GM12865 (cell line): ENCODE measurements around the gene ACIN1.

Experiments
- DNase-seq: peaks from one replicate; pipeline ENCODE4 v3.0.0; 2010; ENCODE audit warnings: low read depth
- H3K4me3 ChIP-seq: 2 replicates; pipeline ENCODE4 v1.5.1; 2011; ENCODE audit warnings: mild to moderate bottlenecking, low read depth, low read length, control low read depth
- TF ChIP-seq, protein P1 (sequence below): IDR thresholded peaks from 2 replicates; pipeline ENCODE4 v1.5.1; 2011; ENCODE audit warnings: low read length, control low read depth, low read depth, inconsistent platforms; ENCODE audit not compliant: insufficient read depth; ENCODE audit errors: missing control alignments

ACIN1 gene

DNA sequence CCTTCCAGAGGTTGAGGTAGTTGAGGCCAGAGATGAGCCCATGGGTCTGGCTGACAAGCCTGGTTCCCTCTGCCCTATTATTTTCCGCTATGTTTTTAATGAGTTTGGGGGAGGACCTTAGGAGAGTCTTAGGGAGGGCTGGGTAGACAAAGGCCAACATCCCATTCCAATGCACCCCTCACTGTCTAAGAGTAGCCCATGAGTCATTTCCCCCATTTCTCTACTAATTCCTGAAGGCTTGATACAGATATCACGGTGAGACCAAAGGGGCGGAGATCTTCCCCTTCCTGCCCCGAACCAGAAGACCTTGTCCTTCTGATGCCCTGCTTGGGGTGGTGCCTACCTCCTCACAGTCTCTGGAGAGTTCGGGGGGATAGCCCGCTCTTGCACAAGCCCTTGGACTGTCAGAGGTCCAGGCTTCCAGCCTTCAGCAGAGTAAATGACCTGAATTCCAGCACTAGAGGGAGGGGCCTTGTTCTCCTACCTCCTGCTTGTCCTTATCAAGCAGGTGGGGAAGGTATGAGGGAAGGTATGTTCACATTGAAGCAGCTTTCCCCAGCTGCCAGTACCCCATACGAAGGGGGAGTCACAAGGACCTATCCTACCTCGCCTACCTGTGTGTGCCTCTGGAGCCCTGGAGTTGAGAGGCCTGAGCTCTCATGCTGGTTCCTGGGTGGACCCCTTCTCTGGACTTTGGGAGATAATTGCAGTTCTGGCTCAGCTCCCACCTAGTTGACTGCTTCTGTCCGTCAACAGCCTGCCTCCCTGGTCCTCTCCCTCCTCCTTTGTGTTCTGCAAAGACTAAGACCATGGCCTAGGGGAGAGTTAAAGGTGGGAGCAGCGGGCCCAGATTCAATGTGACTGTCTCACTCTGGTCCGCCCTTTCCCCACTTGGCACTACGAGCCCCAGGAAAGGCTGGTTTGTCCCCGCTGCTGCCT lies 49.2 kb downstream of the ACIN1 start:
- no peak for DNase-seq
- H3K4me3 ChIP-seq, result no peak overlapping the region
- TF ChIP-seq, protein P1, sequence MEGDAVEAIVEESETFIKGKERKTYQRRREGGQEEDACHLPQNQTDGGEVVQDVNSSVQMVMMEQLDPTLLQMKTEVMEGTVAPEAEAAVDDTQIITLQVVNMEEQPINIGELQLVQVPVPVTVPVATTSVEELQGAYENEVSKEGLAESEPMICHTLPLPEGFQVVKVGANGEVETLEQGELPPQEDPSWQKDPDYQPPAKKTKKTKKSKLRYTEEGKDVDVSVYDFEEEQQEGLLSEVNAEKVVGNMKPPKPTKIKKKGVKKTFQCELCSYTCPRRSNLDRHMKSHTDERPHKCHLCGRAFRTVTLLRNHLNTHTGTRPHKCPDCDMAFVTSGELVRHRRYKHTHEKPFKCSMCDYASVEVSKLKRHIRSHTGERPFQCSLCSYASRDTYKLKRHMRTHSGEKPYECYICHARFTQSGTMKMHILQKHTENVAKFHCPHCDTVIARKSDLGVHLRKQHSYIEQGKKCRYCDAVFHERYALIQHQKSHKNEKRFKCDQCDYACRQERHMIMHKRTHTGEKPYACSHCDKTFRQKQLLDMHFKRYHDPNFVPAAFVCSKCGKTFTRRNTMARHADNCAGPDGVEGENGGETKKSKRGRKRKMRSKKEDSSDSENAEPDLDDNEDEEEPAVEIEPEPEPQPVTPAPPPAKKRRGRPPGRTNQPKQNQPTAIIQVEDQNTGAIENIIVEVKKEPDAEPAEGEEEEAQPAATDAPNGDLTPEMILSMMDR, result no peak

- TF ChIP-seq, protein P1, result no peak
- H3K4me3 ChIP-seq, result no peak overlapping the region
- no peak for DNase-seq
These were observed 50.1 kb downstream of the ACIN1 start for GRCh38 chr14:23044840-23045239.

- no peak overlapping the region for H3K4me3 ChIP-seq
These were observed 51.2 kb downstream of the ACIN1 start for GRCh38 chr14:23043754-23044153.

GRCh38 chr14:23043145-23043544 lies 51.8 kb downstream of the ACIN1 start:
- TF ChIP-seq, protein P1, result no peak
- DNase-seq, result no peak
- H3K4me3 ChIP-seq, result no peak overlapping the region

More at GRCh38 chr14:23043754-23044153, 51.2 kb downstream of the ACIN1 start:
- TF ChIP-seq, protein P1, result no peak
- no peak for DNase-seq

GRCh38 chr14:23042162-23042965 lies 52.6 kb downstream of the ACIN1 start, which contains the start of gene PSMB11:
Gene PSMB11 (plus strand): TSS chr14:23042212. CDS start chr14:23042226, 14 bp downstream.
- no peak for DNase-seq
- H3K4me3 ChIP-seq, result no peak within 1 kb of the TSS
- TF ChIP-seq, protein P1, result no peak

- DNase-seq, result no peak
- H3K4me3 ChIP-seq, result no peak overlapping the region
- TF ChIP-seq, protein P1, result no peak
These were observed 53.2 kb downstream of the ACIN1 start for GRCh38 chr14:23041729-23042128.
